LHCN-M2 (cell line): ENCODE results near the gene CDH13. TPM values are rescaled to one million over a fixed set of nuclear protein-coding genes. Genes with fewer than 3 reads are reported as not detected.

Experiments used
- DNase-seq: peaks from one replicate; pipeline ENCODE4 v3.0.0-alpha.2; 2012; ENCODE audit warnings: low read depth
- total RNA-seq: library from RNA; depleted of rRNA; stranded (reverse); fragments of >200 nt; gene quantifications from 2 replicates; pipeline ENCODE4 v1.2.3, GENCODE V29; 2014

The CDH13 gene
- total RNA-seq, 1 experiment from 2014 or later = 140 TPM

DNA sequence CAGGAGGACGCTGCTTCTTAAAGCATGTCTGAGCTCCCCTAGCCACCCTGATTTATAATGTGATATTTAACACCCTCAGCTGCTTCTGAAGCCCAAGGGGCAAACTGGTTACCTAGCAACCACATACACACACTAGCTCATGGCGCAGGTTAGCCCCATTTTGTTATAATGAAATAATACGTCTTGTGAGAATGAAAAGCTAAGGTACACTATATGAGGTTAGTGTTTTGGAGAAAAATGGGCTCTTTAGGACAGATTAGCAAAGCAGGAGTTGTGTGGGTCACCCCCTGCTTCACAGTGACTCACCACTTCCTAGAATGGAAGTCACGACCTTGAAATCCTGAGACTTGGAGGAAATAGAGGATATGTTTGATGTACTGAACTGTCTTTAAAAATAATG, 776.2 kb downstream of the CDH13 start:
- peak; percentile 77 for DNase-seq

DNA sequence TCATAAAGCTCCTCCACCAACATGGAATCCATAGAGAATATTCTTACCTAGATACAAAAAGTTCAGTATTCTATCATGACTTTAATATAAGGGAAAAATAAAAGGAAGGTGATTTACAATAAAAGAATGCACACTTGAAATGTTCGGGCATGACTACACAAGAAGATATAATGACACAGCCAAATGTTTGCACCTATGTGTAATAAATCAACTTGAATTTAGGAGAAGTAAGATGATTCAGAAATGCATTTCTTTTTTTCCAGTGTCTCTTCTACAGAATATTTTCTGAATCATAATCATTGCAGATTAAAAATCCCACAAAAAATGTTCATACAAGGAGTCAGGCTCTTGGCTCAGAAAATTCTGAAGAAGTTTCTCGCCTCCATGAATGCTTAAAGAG, 777.0 kb downstream of the CDH13 start:
- DNase-seq = peak; percentile 82

- DNase-seq = no peak
Measured at GRCh38 chr16:83404261-83404660, 777.5 kb downstream of the CDH13 start.

DNA sequence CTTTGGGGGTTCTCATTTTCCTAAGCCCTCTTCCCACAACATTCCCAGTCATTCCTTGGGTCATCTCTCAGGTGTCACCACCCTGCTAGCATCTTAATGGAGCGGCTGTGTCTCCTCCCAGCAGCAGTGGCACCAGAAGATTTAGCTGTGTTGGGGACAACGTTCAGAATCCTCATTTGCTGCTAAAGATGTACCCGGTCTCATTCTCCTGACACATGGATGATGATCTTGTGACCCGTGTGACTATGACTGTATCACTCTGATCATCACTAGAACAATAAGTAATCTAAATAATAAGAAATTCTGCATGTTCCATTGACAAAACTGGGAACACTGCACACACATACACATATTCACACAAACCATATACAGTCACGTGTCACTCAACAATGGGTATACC, 781.2 kb downstream of the CDH13 start:
- no peak for DNase-seq

GRCh38 chr16:83409347-83409746, 782.6 kb downstream of the CDH13 start:
- DNase-seq = no peak

- DNase-seq = no peak
Measured at GRCh38 chr16:83418565-83418964, 791.8 kb downstream of the CDH13 start.

GRCh38 chr16:83420206-83420760, 793.5 kb downstream of the CDH13 start:
- peak; percentile 59 for DNase-seq

GRCh38 chr16:83433201-83433600, 806.4 kb downstream of the CDH13 start:
- peak; percentile 36 for DNase-seq

GRCh38 chr16:83437036-83437435, 810.3 kb downstream of the CDH13 start:
- no peak for DNase-seq

GRCh38 chr16:83438326-83438725, 811.6 kb downstream of the CDH13 start:
- peak; percentile 81 for DNase-seq

GRCh38 chr16:83439412-83439811, 812.6 kb downstream of the CDH13 start:
- DNase-seq = no peak

DNA sequence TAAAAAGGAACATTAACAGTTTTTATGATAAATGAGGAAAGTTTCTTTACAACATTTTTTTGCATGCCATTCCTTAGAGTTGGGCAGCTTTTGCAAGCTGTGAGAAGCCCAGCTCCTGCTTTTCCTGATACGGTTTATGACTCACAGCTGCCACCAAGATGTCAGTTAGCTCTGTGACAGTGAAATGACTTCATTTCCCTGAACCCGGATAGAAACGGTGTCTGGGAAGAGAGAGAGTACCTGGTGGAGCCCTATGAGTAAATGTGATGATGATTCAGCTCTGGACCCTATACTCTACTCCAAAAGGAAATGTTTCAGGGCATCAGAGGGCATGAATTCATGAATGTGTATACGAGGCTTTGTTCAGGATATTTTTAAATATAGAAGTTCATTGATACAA, 814.7 kb downstream of the CDH13 start:
- DNase-seq = peak; percentile 51

- no peak for DNase-seq
Measured at GRCh38 chr16:83443972-83444371, 817.2 kb downstream of the CDH13 start.

DNA sequence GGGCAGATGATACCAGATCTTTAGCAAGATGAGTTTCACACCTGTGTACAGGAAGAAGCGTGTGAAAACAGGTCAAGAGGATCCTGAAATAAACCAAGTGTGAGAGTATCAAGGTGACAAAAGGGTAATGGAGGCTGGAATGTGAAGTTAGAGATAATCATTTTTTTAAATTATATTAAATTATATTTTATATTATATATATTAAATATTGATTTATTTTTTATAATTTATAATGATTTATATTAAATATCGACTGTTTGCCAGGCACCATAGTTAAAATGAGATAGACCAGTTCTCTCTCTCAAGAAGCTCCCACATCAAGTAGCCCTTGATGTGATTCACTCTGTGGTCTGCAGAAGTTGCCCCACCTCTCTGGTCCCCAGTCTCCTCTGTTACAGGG, 820.8 kb downstream of the CDH13 start:
- no peak for DNase-seq

GRCh38 chr16:83449861-83450260, 823.1 kb downstream of the CDH13 start:
- no peak for DNase-seq

- no peak for DNase-seq
Measured at GRCh38 chr16:83453977-83454376, 827.2 kb downstream of the CDH13 start.

DNA sequence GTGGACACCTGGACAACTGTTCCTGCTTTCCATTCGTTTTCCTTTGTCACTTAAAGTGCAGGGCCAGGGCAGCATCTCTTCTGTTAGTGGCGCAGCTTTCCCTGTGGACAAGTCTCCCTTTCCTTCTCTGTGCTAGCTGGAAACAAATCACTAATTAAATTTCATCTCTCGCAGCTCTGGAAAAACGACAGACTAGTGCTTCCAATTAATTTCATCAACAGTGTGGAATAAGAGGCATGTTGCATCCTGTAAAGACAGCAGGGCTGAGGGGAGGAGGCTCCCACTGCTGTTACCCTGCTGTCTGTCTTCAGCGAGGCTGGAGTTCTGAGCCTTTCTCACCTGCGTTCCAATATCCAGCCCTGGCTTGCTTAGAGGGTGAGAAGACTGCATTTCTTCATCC, 828.9 kb downstream of the CDH13 start:
- DNase-seq = no peak

GRCh38 chr16:83456934-83457333, 830.2 kb downstream of the CDH13 start:
- DNase-seq = no peak

GRCh38 chr16:83458612-83459011, 831.8 kb downstream of the CDH13 start:
- DNase-seq = peak; percentile 89

DNA sequence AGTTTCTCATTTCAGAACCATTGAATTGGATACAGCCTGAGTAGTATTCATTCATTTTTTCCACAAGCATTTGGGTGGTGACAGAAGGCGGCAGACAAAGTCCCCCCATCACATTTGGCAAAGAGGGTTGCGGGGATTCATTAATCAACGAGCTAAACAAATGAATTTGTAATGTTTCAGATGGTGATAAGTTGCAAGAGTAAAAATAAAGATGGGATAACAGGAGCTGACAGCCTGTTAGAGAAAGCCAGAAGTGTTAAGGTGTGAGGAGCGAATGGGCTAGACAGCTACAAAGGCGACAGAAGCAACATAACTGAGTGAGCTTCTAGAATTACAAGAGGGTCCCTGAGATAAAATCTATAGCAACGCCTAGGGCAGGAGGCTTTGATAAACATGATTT, 838.2 kb downstream of the CDH13 start:
- no peak for DNase-seq

GRCh38 chr16:83470416-83470815, 843.6 kb downstream of the CDH13 start:
- peak; percentile 55 for DNase-seq

DNA sequence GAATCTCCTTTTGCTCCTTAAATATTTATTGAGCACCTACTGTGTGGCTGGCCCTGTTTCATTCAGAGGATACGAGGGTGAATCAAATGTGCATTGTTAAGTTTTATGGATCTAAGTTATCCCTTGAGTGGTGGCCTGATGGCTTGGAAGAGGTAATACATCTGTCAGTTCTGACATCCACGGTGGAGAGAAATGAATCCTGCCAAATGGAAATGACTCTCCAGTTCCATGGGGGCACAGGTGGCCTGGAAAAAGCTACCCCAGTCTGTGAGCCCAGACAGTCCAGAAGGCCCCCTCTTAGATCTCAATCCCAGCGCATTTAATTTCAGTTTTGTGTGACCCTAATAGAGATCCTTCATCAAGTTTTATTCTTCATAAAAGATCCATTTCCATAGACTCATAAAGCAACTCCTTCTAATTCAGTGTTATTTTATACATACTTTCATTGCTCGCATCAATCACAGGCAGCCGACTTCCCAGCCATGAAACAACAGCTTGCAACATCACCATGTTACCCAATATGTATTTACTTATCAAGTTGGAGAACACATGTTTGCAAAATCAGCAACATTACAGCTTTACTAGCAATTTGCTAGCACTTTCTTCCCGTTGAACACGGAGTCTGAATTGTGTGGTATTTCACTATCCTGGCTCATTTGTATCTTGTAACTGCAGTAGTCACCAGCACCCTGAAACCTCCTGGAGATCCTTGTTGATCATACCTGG, 846.2 kb downstream of the CDH13 start:
- peak; percentile 54 for DNase-seq

GRCh38 chr16:83473926-83474650, 847.3 kb downstream of the CDH13 start:
- no peak for DNase-seq
